MM.1S (cell line): Measurements from ENCODE around the gene DBP.

Experiments
- EZH2 ChIP-seq: fragments of 300-600 bp; sonication (generic); optimal IDR thresholded peaks from 2 replicates; pipeline ENCODE3; 2017; ENCODE audit warnings: low read depth, mild to moderate bottlenecking, antibody characterized with exemption, low read length, mixed read lengths
- EZH2phosphoT487 ChIP-seq: fragments of 300-600 bp; sonication (generic); IDR thresholded peaks from 2 replicates; pipeline ENCODE4 v1.6.1; 2018; ENCODE audit warnings: antibody characterized with exemption, low read length
- TF ChIP-seq, protein P1 (sequence below): fragments of 300-600 bp; sonication (generic); IDR thresholded peaks from 2 replicates; pipeline ENCODE4 v1.5.1; 2016; ENCODE audit warnings: antibody characterized with exemption, low read length, mixed read lengths

DNA sequence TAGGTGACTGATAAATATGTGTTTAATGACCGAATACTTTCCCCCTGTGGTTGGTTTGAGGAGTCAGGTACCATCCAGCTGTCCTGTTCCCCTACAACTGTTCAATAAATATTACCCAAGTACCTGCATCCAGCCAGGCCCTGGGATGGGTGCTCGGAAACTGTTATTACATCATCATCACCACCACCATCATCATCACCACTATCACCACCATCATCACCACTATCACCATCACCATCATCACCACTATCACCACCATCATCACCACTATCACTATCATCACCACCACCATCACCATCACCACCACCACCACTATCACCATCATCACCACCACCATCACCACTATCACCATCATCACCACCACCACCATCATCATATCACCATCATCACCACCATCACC lies 31.6 kb upstream of the DBP start:
- TF ChIP-seq, protein P1, sequence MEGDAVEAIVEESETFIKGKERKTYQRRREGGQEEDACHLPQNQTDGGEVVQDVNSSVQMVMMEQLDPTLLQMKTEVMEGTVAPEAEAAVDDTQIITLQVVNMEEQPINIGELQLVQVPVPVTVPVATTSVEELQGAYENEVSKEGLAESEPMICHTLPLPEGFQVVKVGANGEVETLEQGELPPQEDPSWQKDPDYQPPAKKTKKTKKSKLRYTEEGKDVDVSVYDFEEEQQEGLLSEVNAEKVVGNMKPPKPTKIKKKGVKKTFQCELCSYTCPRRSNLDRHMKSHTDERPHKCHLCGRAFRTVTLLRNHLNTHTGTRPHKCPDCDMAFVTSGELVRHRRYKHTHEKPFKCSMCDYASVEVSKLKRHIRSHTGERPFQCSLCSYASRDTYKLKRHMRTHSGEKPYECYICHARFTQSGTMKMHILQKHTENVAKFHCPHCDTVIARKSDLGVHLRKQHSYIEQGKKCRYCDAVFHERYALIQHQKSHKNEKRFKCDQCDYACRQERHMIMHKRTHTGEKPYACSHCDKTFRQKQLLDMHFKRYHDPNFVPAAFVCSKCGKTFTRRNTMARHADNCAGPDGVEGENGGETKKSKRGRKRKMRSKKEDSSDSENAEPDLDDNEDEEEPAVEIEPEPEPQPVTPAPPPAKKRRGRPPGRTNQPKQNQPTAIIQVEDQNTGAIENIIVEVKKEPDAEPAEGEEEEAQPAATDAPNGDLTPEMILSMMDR = no peak
- TF ChIP-seq EZH2 (no peak), EZH2phosphoT487 (no peak)
